Measurements from ENCODE around the gene LYPLAL1. TPM values are rescaled to one million over a fixed set of nuclear protein-coding genes. Genes with fewer than 3 reads are reported as not detected.

LYPLAL1 gene
- total and polyA plus RNA-seq, 2 of the 4 experiments (the other 2 are of a cell fraction) = 4.8 to 7.5 TPM

- WGBS, 2 experiments (ENCODE audit: extremely low coverage in 2 of 2, insufficient read length in 1 of 2) = no CpG with 5 or more reads among the region's 2 CpGs
- H3K27me3 ChIP-seq (ENCODE audit: control insufficient read depth, insufficient read depth, low read length) = no peaks in the 10 kb centered on the region
- H3K4me2 ChIP-seq (ENCODE audit: low read depth, low read length) = no peak overlapping the region
- no peak overlapping the region for H2AK5ac ChIP-seq (ENCODE audit: low read depth, low read length)
- no peak overlapping the region for H3K4me3 ChIP-seq (ENCODE audit: insufficient read depth, low read depth, low read length)
- no peak overlapping the region for H4K91ac ChIP-seq (ENCODE audit: insufficient read depth, low read depth, low read length)
- H3K4ac ChIP-seq (ENCODE audit: low read depth, low read length) = no peak overlapping the region
- no peaks in the 10 kb centered on the region for H3K9me1 ChIP-seq (ENCODE audit: insufficient read depth, low read length)
- H2BK120ac ChIP-seq (ENCODE audit: low read depth, low read length) = no peak overlapping the region
- no peak overlapping the region for H3K18ac ChIP-seq (ENCODE audit: low read depth, low read length)
- dilution Hi-C loops (cut with HindIII; ENCODE audit: low sequenced_read_pairs, unreplicated experiment) = no loop called here
- H3K14ac ChIP-seq (replicated peaks; ENCODE audit: low read depth, low read length) = no peak overlapping the region
- no peaks in the 10 kb centered on the region for H3K79me1 ChIP-seq (ENCODE audit: low read depth in 1 of 2, low read length in 2 of 2)
- H4K20me1 ChIP-seq (ENCODE audit: insufficient read depth, low read length) = no peaks in the 10 kb centered on the region
- H3K56ac ChIP-seq (ENCODE audit: extremely low read depth, insufficient read depth, low read length) = no peak overlapping the region
- ChIA-PET POLR2A (ENCODE audit: unreplicated experiment) (no interaction called here), CTCF (interaction anchor here (0.8 to 1.6 kb wide), 2 partner anchors 13 to 316 kb away, joined by 3 to 4 read pairs; partner anchors contain the start of gene LYPLAL1)
- H3K27ac ChIP-seq (ENCODE audit: insufficient read depth, low read length) = no peak overlapping the region
- H3K9me3 ChIP-seq (ENCODE audit: control insufficient read depth, insufficient read depth, low read length) = no peaks in the 10 kb centered on the region
- no peaks in the 10 kb centered on the region for H3K4me1 ChIP-seq (ENCODE audit: control insufficient read depth, insufficient read depth, low read length)
- H4K5ac ChIP-seq (ENCODE audit: low read depth, low read length) = no peak overlapping the region
- no peak overlapping the region for H2BK5ac ChIP-seq (ENCODE audit: low read depth, low read length, poor library complexity, severe bottlenecking)
- H2AK9ac ChIP-seq (replicated peaks; ENCODE audit: low read depth, low read length, poor library complexity) = no peak overlapping the region
- no peak overlapping the region for H2AFZ ChIP-seq (replicated peaks; ENCODE audit: low read length, poor library complexity)
- no peak overlapping the region for H2BK15ac ChIP-seq (ENCODE audit: low read depth, low read length)
- in situ Hi-C loops (cut with MboI; ENCODE audit: low sequenced_read_pairs) = no loop called here
- DNase-seq (no peak), ATAC-seq (ENCODE audit: low read depth) (no peak)
- H3K23ac ChIP-seq (ENCODE audit: low read depth, low read length) = no peak overlapping the region
- no peaks in the 10 kb centered on the region for H3K36me3 ChIP-seq (ENCODE audit: control insufficient read depth, insufficient read depth, low read length)
- H2BK20ac ChIP-seq (ENCODE audit: low read depth, low read length) = no peak overlapping the region
- intact Hi-C loops (cut with micrococcal nuclease) = no loop called here
- H3K9ac ChIP-seq (ENCODE audit: low read depth, low read length) = no peak overlapping the region
- BruUV-seq (replicated peaks) = no TSS peak
- no peak for TF ChIP-seq MXI1 (IDR thresholded peaks at IDR 0.05; ENCODE audit: borderline replicate concordance, low read depth, low read length)
- TF ChIP-seq RAD21 (IDR thresholded peaks at IDR 0.05; ENCODE audit: low read length) = no peak
- TF ChIP-seq RCOR1 (IDR thresholded peaks at IDR 0.05; ENCODE audit: insufficient replicate concordance, low read length) = no peak
- no peak for TF ChIP-seq BHLHE40 (IDR thresholded peaks at IDR 0.05; ENCODE audit: low read depth, low read length)
- TF ChIP-seq SMC3 (IDR thresholded peaks at IDR 0.05; ENCODE audit: low read depth, low read length) = no peak
- no peak for TF ChIP-seq MAZ (IDR thresholded peaks at IDR 0.05; ENCODE audit: borderline replicate concordance, low read depth, low read length)
- TF ChIP-seq, protein P1, sequence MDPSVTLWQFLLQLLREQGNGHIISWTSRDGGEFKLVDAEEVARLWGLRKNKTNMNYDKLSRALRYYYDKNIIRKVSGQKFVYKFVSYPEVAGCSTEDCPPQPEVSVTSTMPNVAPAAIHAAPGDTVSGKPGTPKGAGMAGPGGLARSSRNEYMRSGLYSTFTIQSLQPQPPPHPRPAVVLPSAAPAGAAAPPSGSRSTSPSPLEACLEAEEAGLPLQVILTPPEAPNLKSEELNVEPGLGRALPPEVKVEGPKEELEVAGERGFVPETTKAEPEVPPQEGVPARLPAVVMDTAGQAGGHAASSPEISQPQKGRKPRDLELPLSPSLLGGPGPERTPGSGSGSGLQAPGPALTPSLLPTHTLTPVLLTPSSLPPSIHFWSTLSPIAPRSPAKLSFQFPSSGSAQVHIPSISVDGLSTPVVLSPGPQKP (IDR thresholded peaks at IDR 0.05; ENCODE audit: borderline replicate concordance, low read depth, low read length) = no peak
- TF ChIP-seq, protein P2, sequence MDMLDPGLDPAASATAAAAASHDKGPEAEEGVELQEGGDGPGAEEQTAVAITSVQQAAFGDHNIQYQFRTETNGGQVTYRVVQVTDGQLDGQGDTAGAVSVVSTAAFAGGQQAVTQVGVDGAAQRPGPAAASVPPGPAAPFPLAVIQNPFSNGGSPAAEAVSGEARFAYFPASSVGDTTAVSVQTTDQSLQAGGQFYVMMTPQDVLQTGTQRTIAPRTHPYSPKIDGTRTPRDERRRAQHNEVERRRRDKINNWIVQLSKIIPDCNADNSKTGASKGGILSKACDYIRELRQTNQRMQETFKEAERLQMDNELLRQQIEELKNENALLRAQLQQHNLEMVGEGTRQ (IDR thresholded peaks at IDR 0.05; ENCODE audit: low read depth, low read length) = no peak
- no peak for TF ChIP-seq MAFK (IDR thresholded peaks at IDR 0.05; ENCODE audit: low read depth, low read length)
- no peak overlapping the region for H4K8ac ChIP-seq (ENCODE audit: low read depth in 2 of 2, low read length in 2 of 2)
Observed at GRCh38 chr1:219160967-219161366, 12.7 kb upstream of the LYPLAL1 start.

All from IMR-90 (cell line).